ENCODE data around the gene CATSPERZ. TPM values are rescaled to one million over a fixed set of nuclear protein-coding genes. Genes with fewer than 3 reads are reported as not detected.

The CATSPERZ gene
- 0.29 TPM for total RNA-seq

DNA sequence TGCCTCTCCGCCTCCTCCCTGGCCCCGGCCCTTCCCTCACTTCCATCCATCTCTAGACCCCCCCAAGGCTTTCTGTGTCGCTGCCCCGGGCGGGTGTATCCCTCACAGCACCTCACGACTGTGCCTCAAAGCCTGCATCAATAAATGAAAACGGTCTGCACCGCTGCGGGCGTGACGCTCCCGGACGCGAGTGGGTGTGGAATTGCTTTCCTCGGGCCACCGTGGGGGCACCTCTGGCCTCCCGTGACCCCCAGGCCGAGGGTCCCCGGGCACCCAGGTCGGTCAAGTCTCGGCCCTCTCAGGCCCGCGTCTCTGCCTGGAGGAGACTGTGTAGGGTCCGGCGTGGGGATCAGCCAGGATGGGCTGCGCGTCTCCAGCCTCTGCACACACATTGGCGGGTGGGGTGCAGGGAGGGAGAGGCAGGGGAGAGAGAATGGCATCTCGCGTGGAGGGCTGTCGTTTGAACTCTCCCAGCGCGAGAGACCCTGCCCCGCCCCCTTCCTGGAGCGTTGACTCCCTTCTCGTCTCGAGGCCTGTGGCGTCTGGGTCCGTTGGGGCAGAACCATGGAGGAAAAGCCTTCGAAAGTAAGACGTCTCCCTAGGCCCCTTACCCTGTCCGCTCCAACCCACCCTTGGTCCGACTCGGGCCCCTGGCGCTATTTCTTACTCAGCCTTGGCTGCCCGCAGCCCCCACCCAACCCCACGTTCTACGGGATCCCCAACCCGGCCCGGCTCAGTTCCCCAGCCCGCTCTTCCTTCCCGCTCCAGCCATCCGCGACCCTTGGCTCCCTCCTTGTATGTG lies at the start of gene CATSPERZ:
Gene CATSPERZ (plus strand): TSS at position 512 of the 802 bp plus-strand sequence. CDS start 53 bp downstream, at position 565.
- DNase-seq (ENCODE audit: low spot score): no peak

DNA sequence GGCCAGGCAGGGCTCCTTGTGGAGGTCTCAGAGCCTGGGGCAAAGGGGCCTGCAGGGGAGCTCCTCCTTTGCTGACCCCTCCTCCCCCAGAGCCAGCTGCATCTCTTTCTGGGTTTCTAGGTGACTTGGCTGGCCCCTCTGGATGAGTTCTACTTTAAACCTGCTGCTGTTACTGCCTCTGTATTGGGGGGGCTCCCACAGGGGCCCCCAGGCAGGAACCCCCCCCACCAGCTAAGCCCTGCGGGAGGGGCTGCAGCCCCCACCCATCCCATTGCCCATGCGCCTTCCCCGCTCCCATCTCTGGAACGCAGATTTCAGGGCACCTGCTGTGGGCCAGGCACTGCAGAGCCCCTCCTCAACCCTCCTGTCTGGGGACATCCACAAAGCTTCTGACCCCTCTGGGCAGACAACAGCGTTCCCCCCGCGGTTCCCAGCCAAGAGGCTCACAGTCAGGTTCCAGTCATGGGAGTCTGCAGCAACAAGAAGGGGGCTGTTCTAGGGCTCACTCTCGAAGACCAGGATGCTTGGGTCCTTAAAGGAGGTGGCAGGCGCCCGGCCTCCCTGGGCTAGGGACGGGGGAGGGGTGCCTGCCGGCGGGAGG lies 49.6 kb upstream of the CATSPERZ start:
- DNase-seq (ENCODE audit: low spot score): no peak

GRCh38 chr11:64251016-64251752 lies 49.0 kb upstream of the CATSPERZ start, which contains the start of gene PLCB3:
Gene PLCB3 (plus strand): TSS chr11:64251530. CDS start chr11:64251650, 120 bp downstream.
- no peak for DNase-seq (ENCODE audit: low spot score)

- no peak for DNase-seq (ENCODE audit: low spot score)
Measured at GRCh38 chr11:64251753-64252002, 48.5 kb upstream of the CATSPERZ start.

DNA sequence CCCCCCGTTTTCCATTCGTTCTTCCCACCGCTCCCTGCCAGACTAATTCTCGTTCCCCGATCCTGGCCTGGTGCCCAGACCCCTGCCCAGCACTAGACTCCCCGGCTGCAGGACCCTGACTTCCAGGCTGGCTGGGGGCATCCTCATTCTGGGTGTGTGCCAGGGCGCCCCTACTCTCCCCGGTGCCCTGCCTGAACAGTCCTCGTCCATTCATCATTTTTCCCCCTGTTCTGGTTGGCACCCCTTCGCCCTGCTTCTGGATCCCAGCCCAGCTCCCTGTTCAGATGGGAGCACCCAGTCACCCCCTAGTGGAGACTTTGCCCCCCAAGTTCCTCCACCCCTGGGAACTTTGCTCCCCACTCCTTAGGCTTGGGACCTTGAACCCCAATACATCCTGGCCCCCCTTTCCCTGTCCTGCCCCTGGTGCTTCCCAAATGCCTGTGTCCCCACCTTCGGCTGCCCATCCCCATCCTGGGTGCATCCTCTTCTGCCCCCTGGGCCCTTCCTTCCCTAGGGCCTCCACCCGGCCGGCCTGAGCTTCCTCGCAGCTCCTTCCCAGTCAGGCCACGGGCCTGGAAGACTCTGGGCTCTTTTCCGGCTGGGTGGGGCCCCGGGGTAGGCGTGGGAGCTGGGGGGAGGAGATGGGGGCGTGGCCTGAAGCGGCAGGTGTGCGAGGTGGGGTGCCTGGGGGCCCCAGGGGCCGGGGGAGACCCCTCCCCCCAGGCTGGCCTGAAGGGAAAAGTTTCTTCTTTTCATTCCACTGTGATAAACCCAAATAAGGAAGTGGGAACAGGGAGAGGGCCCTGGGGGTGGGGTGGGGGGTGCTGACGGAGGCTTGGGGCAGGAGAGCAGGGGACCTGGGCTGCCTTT lies 47.9 kb upstream of the CATSPERZ start:
- DNase-seq (ENCODE audit: low spot score): no peak

GRCh38 chr11:64253043-64253442 lies 47.1 kb upstream of the CATSPERZ start:
- no peak for DNase-seq (ENCODE audit: low spot score)

DNA sequence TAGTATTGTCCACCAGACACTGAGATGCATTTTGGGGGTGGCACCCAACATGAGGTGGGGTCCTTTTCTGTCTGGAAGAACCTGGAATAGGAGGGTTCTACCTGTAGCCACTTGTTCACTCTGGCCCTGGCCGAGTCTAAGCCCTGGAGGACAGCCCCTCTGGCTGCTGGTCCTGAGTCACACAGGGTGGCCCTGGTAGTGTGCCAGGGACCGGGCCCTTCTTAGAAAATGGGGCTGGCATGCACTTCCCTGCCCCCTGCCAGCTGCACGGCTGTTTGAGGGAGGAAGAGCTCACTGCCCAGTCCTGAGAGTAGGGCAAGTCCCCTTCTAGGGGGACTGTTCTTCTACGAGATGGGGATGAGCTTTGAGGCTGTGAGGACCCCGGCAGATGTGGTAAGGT lies 46.7 kb upstream of the CATSPERZ start:
- no peak for DNase-seq (ENCODE audit: low spot score)

DNA sequence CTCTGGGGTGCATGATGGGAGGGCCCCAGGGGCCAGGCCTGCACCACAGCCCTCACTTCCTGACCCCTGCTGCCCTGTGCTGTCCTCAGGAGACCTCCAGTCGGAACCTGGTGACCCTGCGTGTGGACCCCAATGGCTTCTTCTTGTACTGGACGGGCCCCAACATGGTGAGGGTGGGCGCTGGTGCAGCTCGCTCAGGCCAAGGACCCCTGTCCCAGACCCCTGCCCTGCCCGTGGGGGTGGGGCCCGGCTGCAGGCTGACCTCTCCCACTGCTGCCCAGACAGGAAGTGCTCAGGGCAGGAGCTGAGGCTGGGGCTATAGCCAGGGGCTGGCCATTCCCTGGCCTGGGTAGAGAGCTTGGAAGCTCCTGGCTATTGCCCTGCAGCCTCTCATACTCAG lies 45.8 kb upstream of the CATSPERZ start:
- no peak for DNase-seq (ENCODE audit: low spot score)

- DNase-seq (ENCODE audit: low spot score): no peak
Measured at GRCh38 chr11:64255135-64256128, 44.7 kb upstream of the CATSPERZ start.

DNA sequence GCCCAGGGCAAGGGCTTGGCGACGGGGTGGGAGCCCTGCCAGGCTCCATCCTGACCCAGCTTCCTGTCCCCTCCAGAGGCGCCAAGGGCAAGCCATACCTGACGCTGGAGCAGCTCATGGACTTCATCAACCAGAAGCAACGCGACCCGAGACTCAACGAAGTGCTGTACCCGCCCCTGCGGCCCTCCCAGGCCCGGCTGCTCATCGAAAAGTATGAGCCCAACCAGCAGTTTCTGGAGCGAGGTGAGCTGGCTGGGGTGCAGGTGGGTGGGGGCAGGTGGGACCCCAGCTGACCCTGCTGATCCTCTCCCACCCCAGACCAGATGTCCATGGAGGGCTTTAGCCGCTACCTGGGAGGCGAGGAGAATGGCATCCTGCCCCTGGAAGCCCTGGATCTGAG lies 43.9 kb upstream of the CATSPERZ start:
- no peak for DNase-seq (ENCODE audit: low spot score)

- no peak for DNase-seq (ENCODE audit: low spot score)
Measured at GRCh38 chr11:64258356-64258755, 41.8 kb upstream of the CATSPERZ start.

- DNase-seq (ENCODE audit: low spot score): no peak
Measured at GRCh38 chr11:64258946-64259532, 41.1 kb upstream of the CATSPERZ start.

GRCh38 chr11:64259533-64260067 lies 40.6 kb upstream of the CATSPERZ start:
- DNase-seq (ENCODE audit: low spot score): no peak

DNA sequence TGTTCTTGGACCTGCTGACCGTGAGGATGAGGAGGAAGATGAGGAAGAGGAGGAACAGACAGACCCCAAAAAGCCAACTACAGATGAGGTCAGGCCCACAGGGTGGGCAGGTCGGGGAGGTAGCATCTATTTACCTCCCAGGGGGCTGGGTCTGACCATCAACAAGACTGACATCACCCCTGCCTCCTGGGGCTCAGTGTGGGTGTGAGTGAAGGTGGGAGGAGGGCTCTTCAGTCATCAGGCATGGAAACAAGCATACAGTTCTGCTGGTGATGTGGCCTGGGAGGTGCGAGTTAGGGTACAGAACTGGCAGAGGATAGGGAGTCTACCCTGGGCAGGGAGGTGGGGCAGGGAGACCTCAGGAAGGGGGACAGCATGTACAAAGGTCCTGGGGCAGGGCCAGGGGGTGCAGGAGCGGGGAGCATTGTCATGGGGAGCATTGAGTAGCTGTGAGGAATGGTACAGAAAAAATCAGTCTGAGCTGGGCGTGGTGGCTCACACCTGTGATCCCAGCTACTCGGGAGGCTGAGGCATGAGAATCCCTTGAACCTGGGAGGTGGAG lies 39.9 kb upstream of the CATSPERZ start:
- no peak for DNase-seq (ENCODE audit: low spot score)

DNA sequence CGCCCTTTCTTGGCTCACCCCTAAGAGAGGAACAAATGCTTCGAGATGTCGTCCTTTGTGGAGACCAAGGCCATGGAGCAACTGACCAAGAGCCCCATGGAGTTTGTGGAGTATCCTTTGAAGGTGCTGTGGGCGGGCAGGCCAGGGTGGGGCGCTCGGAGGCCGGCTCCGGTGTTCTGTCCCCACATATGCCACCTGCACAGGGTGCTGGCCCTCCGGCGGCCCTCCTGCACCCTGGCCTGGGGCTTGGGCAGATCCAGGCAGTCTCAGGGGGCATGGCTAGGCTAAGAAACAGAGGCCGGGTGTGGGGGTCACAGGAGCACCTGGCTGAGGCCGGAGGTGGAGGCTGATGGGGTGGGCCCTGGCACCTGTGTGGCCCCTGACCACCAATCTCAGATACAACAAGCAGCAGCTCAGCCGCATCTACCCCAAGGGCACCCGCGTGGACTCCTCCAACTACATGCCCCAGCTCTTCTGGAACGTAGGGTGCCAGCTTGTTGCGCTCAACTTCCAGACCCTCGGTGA lies 38.5 kb upstream of the CATSPERZ start:
- no peak for DNase-seq (ENCODE audit: low spot score)

GRCh38 chr11:64262271-64263002 lies 37.7 kb upstream of the CATSPERZ start:
- no peak for DNase-seq (ENCODE audit: low spot score)

GRCh38 chr11:64263021-64263946 lies 36.9 kb upstream of the CATSPERZ start:
- DNase-seq (ENCODE audit: low spot score): no peak

- no peak for DNase-seq (ENCODE audit: low spot score)
Measured at GRCh38 chr11:64263947-64264317, 36.2 kb upstream of the CATSPERZ start.
